Small intestine (tissue), 7 donors: ENCODE measurements around the gene VIPR2. TPM values are rescaled to one million over a fixed set of nuclear protein-coding genes. Genes with fewer than 3 reads are reported as not detected.

Experiments used
- DNase-seq, 2 donors: peaks; one replicate each; pipeline versions ENCODE4 v3.0.0 to v3.0.0-alpha.2; 2013
- FAIRE-seq: peaks from 2 replicates; lab custom pipeline; 2012; peaks lifted over from hg19 to GRCh38; lab: Jason Lieb, UNC
- H3K27ac ChIP-seq, 3 donors: one replicate each; pipeline ENCODE4 v1.5.1; 2013; ENCODE audit warnings: low read length in 2 of 3, mild to moderate bottlenecking in 2 of 3, control low read depth in 1 of 3, inconsistent platforms in 1 of 3, low read depth in 1 of 3, moderate library complexity in 1 of 3
- H3K27me3 ChIP-seq, 3 donors: one replicate each; pipeline ENCODE4 v1.6.1; 2013; ENCODE audit warnings: low read length in 3 of 3, inconsistent platforms in 1 of 3; ENCODE audit not compliant: control insufficient read depth in 3 of 3, insufficient read depth in 3 of 3
- H3K36me3 ChIP-seq, 3 donors: one replicate each; pipeline ENCODE4 v1.6.1; 2013; ENCODE audit warnings: low read length in 3 of 3, inconsistent platforms in 1 of 3, low read depth in 1 of 3, mild to moderate bottlenecking in 1 of 3, moderate library complexity in 1 of 3; ENCODE audit not compliant: control insufficient read depth in 3 of 3, insufficient read depth in 2 of 3
- H3K4me1 ChIP-seq, 3 donors: one replicate each; pipeline ENCODE4 v1.6.1; 2013; ENCODE audit warnings: low read length in 2 of 3, inconsistent platforms in 1 of 3, low read depth in 1 of 3, mild to moderate bottlenecking in 1 of 3, moderate library complexity in 1 of 3; ENCODE audit not compliant: control insufficient read depth in 3 of 3, insufficient read depth in 2 of 3
- H3K4me3 ChIP-seq, 3 donors: one replicate each; pipeline ENCODE4 v1.5.1; 2013; ENCODE audit warnings: low read length in 3 of 3, control low read depth in 1 of 3, inconsistent platforms in 1 of 3, low read depth in 1 of 3, mild to moderate bottlenecking in 1 of 3, moderate library complexity in 1 of 3
- H3K9me3 ChIP-seq, 2 donors: one replicate each; pipeline ENCODE4 v1.6.1; 2013; ENCODE audit warnings: low read depth in 1 of 2, low read length in 1 of 2; ENCODE audit not compliant: control insufficient read depth in 2 of 2, insufficient read depth in 1 of 2
- WGBS, 3 donors: extraction: QIAGEN DNeasy Blood & Tissue Kit; methylation state at CpG; one replicate each; pipeline ENCODE4 v1.1.7; 2013; 5-methylcytosine and 5-hydroxymethylcytosine counted together
- polyA plus RNA-seq, 4 donors: library from polyadenylated mRNA; stranded (reverse) in 3 of 4; unstranded in 1 of 4; fragments of 200-250 nt in 3 of 4; fragments of 120-200 nt in 1 of 4; gene quantifications; one replicate each; pipeline versions ENCODE4 v1.2.1 to v1.2.3, GENCODE V29; 2013
- donor health status: healthy with polysubstance abuse.
- donor health status: control.
- donor health status: control.
- donor health status: Bipolar disorder and iron deficiency.
- donor health status: healthy.

VIPR2 gene
- polyA plus RNA-seq, 4 donors = 0.81 to 1.2 (median 0.97) TPM; not detected in 1

- H3K4me1 ChIP-seq = peaks cover 0 to 2% (median 0%) of the 10 kb centered on the region in 3 donors
- 79 to 87% (median 85%) methylated on average over 14 of the region's 14 CpGs for WGBS, 3 donors
- H3K27ac ChIP-seq = no peak overlapping the region
- H3K4me3 ChIP-seq = no peak overlapping the region
- H3K36me3 ChIP-seq = no peaks in the 10 kb centered on the region
- no peaks in the 10 kb centered on the region for H3K9me3 ChIP-seq
- H3K27me3 ChIP-seq = peaks cover 0 to 5% (median 2%) of the 10 kb centered on the region in 3 donors
- FAIRE-seq (no peak), DNase-seq (no peak)
Measured at GRCh38 chr7:159032322-159032721, 112.3 kb downstream of the VIPR2 start.

- no peak for DNase-seq
- no peak for FAIRE-seq
Measured at GRCh38 chr7:159031750-159032149, 112.9 kb downstream of the VIPR2 start.

DNA sequence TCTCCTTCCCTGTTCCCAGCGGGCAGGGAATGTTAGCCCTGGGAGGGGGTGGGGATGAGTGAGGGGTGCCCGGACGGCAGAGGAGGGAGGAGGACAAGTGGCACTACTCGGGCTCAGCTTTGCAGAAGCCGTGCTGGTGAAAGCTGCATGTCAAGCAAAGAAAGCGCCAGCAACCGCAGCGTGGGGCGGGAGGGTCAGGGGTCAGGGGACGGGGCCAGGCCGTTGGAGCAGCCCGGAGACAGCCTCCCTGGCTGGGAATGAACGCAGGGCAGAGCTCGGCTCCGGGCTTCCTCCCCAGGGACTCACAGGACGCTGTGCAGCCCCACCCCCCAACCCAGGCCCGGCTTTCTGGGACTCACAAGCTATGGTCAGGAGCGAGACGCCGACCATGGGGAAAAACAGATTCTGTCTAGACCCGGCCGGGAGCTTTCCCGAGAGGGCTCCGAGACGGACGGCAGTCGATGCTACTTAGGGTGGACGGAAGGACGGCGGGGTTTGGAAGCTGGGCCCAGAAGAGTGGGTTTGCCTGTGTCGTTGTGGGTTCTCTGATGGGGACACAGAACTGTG is 113.4 kb downstream of the VIPR2 start:
- Histone ChIP-seq H3K4me3 (peak overlapping the region in 2 of 3 donors; percentile 35 to 53), H3K27ac (no peak overlapping the region), H3K36me3 (no peaks in the 10 kb centered on the region), H3K9me3 (no peaks in the 10 kb centered on the region), H3K27me3 (peaks cover 0 to 5% (median 2%) of the 10 kb centered on the region in 3 donors), H3K4me1 (peaks cover 0 to 2% (median 0%) of the 10 kb centered on the region in 3 donors)
- no peak for DNase-seq
- WGBS, 3 donors = 47 to 56% (median 47%) methylated on average over 31 of the region's 31 CpGs
- no peak for FAIRE-seq

More at GRCh38 chr7:159031750-159032149, 112.9 kb downstream of the VIPR2 start:
- Histone ChIP-seq H3K27me3 (peaks cover 0 to 5% (median 2%) of the 10 kb centered on the region in 3 donors), H3K4me3 (no peak overlapping the region), H3K36me3 (no peaks in the 10 kb centered on the region), H3K4me1 (peaks cover 0 to 2% (median 0%) of the 10 kb centered on the region in 3 donors), H3K9me3 (no peaks in the 10 kb centered on the region), H3K27ac (no peak overlapping the region)
- WGBS, 3 donors = 92 to 95% (median 93%) methylated on average over 17 of the region's 17 CpGs

GRCh38 chr7:159030490-159031134 is 114.1 kb downstream of the VIPR2 start:
- H3K9me3 ChIP-seq = no peaks in the 10 kb centered on the region
- 1 to 4% (median 2%) methylated on average over 49 to 59 of the region's 59 CpGs for WGBS, 3 donors
- H3K27ac ChIP-seq = peak overlapping the region in 1 of 3 donors; percentile 45
- H3K4me1 ChIP-seq = peaks cover 0 to 2% (median 0%) of the 10 kb centered on the region in 3 donors
- H3K27me3 ChIP-seq = peaks cover 0 to 3% (median 2%) of the 10 kb centered on the region in 3 donors
- peak; percentile 30 to 74 for DNase-seq
- H3K36me3 ChIP-seq = no peaks in the 10 kb centered on the region
- no peak for FAIRE-seq
- H3K4me3 ChIP-seq = peak overlapping the region in 2 of 3 donors; percentile 35 to 53

- Histone ChIP-seq H3K27ac (no peak overlapping the region), H3K9me3 (no peaks in the 10 kb centered on the region), H3K4me1 (peaks cover 0 to 2% (median 0%) of the 10 kb centered on the region in 3 donors), H3K4me3 (no peak overlapping the region), H3K36me3 (no peaks in the 10 kb centered on the region), H3K27me3 (peaks cover 0 to 3% (median 2%) of the 10 kb centered on the region in 3 donors)
- FAIRE-seq (no peak), DNase-seq (no peak)
- WGBS, 3 donors = 79 to 88% (median 84%) methylated on average over 26 of the region's 26 CpGs
Measured at GRCh38 chr7:159028508-159029401, 115.9 kb downstream of the VIPR2 start.

GRCh38 chr7:159027789-159028507 is 116.7 kb downstream of the VIPR2 start:
- H3K4me3 ChIP-seq = no peak overlapping the region
- 51 to 73% (median 61%) methylated on average over 22 of the region's 22 CpGs for WGBS, 3 donors

GRCh38 chr7:159027056-159027788 is 117.4 kb downstream of the VIPR2 start:
- Histone ChIP-seq H3K27me3 (peaks cover 0 to 3% (median 2%) of the 10 kb centered on the region in 3 donors), H3K4me3 (no peak overlapping the region), H3K4me1 (peaks cover 0 to 2% (median 0%) of the 10 kb centered on the region in 3 donors), H3K36me3 (no peaks in the 10 kb centered on the region), H3K9me3 (no peaks in the 10 kb centered on the region), H3K27ac (no peak overlapping the region)
- DNase-seq (no peak), FAIRE-seq (no peak)
- 66 to 76% (median 70%) methylated on average over 22 of the region's 22 CpGs for whole genome bisulfite sequencing, 3 donors

More at GRCh38 chr7:159027789-159028507, 116.7 kb downstream of the VIPR2 start:
- Histone ChIP-seq H3K27ac (no peak overlapping the region), H3K36me3 (no peaks in the 10 kb centered on the region), H3K27me3 (peaks cover 0 to 3% (median 2%) of the 10 kb centered on the region in 3 donors), H3K4me1 (peaks cover 0 to 2% (median 0%) of the 10 kb centered on the region in 3 donors), H3K9me3 (no peaks in the 10 kb centered on the region)
- no peak for FAIRE-seq
- DNase-seq = peak; percentile 33 to 46
